Upper lobe of left lung (tissue), 4 donors: ENCODE measurements around the gene NEDD8.

ENCODE experiments used
- POLR2A ChIP-seq, 4 donors: fragments of 450-650 bp; IDR thresholded peaks; one replicate each; pipeline ENCODE4 v1.5.1; 2016 to 2017; ENCODE audit warnings: antibody characterized with exemption in 4 of 4, mild to moderate bottlenecking in 2 of 4
- POLR2AphosphoS5 ChIP-seq, 2 donors: sonication (generic); formaldehyde crosslinking; IDR thresholded peaks; one replicate each; pipeline ENCODE4 v1.5.1; 2017; ENCODE audit warnings: antibody characterized with exemption in 2 of 2
- TF ChIP-seq, protein P1 (sequence below), 6 experiments: fragments of 450-650 bp in 4 of 6; fragments of 200-600 bp in 2 of 6; sonication (generic) in 2 of 6; IDR thresholded peaks; one replicate each; pipeline ENCODE4 v1.5.1; 2016 to 2019; ENCODE audit warnings: antibody characterized with exemption in 6 of 6

DNA sequence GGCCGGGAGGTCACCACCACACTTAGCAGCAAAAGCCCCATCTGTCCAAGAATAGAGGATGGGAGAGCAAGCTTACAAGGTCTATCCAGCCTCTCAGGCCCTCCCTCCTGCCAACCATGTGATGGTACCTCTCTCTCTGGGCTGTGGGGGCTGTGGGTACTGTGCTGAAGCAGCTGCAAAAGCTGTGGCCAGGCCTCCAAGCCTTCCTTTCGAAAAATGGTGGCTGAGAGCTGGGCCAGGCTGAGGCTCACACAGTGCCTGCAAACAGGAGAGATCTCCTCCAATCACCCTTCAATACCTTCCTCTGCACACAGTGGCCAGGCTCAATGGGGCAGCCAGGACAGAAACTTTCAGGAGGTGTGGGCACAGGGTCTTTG is 44.6 kb downstream of the NEDD8 start:
- TF ChIP-seq, protein P1, sequence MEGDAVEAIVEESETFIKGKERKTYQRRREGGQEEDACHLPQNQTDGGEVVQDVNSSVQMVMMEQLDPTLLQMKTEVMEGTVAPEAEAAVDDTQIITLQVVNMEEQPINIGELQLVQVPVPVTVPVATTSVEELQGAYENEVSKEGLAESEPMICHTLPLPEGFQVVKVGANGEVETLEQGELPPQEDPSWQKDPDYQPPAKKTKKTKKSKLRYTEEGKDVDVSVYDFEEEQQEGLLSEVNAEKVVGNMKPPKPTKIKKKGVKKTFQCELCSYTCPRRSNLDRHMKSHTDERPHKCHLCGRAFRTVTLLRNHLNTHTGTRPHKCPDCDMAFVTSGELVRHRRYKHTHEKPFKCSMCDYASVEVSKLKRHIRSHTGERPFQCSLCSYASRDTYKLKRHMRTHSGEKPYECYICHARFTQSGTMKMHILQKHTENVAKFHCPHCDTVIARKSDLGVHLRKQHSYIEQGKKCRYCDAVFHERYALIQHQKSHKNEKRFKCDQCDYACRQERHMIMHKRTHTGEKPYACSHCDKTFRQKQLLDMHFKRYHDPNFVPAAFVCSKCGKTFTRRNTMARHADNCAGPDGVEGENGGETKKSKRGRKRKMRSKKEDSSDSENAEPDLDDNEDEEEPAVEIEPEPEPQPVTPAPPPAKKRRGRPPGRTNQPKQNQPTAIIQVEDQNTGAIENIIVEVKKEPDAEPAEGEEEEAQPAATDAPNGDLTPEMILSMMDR (IDR thresholded peaks at IDR 0.05), result no peak
- TF ChIP-seq POLR2A (IDR thresholded peaks at IDR 0.05) (no peak), POLR2AphosphoS5 (IDR thresholded peaks at IDR 0.05) (no peak)
